ENCODE data around the gene TADA2B. TPM values are rescaled to one million over a fixed set of nuclear protein-coding genes. Genes with fewer than 3 reads are reported as not detected.

The TADA2B gene
- polyA plus RNA-seq, 2 of the 4 experiments (the other 2 are of a cell fraction) = 6.7 to 10.8 TPM

DNA sequence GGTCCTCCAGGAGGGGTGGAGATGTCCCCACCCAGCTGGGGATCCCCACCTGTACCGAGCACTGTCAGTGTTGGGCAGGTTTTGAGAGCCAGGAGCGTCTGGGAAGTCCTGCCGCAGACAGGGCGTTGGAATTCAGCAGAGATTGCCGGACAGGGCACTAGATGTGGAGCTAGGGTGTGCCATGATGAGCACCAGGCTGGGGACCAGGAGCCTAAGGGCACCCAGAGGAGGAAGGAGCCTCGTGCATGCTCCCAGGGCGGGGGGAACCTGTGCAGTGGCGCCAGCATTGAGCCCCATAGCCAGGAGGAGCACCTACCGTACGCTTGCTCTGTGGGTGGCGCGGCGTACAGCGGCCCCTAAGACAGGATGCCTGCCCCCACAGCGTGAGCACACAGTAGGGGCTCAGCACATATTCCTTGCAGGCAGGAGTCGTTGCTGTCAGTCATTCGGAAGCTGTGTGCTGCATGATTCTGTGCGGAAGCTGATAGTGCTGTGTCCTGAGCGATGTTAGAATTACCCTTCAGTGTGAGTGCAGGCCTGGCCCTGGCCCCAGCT, 18.8 kb upstream of the TADA2B start:
- ChIA-PET POLR2A (no interaction called here), CTCF (interaction anchor here (2.8 kb wide), 2 partner anchors 10 to 46 kb away, joined by 8 to 10 read pairs; no protein-coding TSS in a partner anchor)
- 90% methylated on average over 16 of the region's 19 CpGs for WGBS (ENCODE audit: missing lambda C conversion rate)
- H3K27ac ChIP-seq = no peak overlapping the region; a peak in 1 of 6 replicates
- FAIRE-seq = no peak
- no peak for DNase-seq (ENCODE audit: low read depth in 1 of 2, low spot score in 1 of 2)
- no peak overlapping the region for H3K4me3 ChIP-seq
- H3K9me3 ChIP-seq = no peaks in the 10 kb centered on the region
- no peak for ATAC-seq
- peaks cover 47% of the 10 kb centered on the region for H3K4me1 ChIP-seq
- no peak overlapping the region for H3K4me2 ChIP-seq
- TF ChIP-seq, protein P1, sequence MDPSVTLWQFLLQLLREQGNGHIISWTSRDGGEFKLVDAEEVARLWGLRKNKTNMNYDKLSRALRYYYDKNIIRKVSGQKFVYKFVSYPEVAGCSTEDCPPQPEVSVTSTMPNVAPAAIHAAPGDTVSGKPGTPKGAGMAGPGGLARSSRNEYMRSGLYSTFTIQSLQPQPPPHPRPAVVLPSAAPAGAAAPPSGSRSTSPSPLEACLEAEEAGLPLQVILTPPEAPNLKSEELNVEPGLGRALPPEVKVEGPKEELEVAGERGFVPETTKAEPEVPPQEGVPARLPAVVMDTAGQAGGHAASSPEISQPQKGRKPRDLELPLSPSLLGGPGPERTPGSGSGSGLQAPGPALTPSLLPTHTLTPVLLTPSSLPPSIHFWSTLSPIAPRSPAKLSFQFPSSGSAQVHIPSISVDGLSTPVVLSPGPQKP (IDR thresholded peaks at IDR 0.05; ENCODE audit: low read depth, low read length) = no peak
- TF ChIP-seq ZSCAN20 (CRISPR knock-in tag; IDR thresholded peaks at IDR 0.05) (no peak), EP300 (IDR thresholded peaks at IDR 0.05) (no peak), BHLHE40 (IDR thresholded peaks at IDR 0.05; ENCODE audit: low read depth, low read length) (no peak), NPAS2 (CRISPR knock-in tag; IDR thresholded peaks at IDR 0.05; ENCODE audit: borderline replicate concordance) (no peak), POLR2AphosphoS2 (conservative IDR thresholded peaks at IDR 0.05; ENCODE audit: low read length) (no peak), HOXB13 (CRISPR knock-in tag; IDR thresholded peaks at IDR 0.05; ENCODE audit: low read depth) (no peak), MYC (IDR thresholded peaks at IDR 0.05; ENCODE audit: borderline replicate concordance, low read length) (no peak), RFX5 (IDR thresholded peaks at IDR 0.05) (no peak), HEYL (CRISPR knock-in tag; IDR thresholded peaks at IDR 0.05) (no peak), NR3C1 (IDR thresholded peaks at IDR 0.05) (no peak), GATA3 (IDR thresholded peaks at IDR 0.05; ENCODE audit: borderline replicate concordance) (no peak), RARB (CRISPR knock-in tag; IDR thresholded peaks at IDR 0.05) (no peak), JUNB (IDR thresholded peaks at IDR 0.05) (no peak), NFE2L2 (conservative IDR thresholded peaks at IDR 0.05; ENCODE audit: low read length) (no peak), ZFP36 (IDR thresholded peaks at IDR 0.05; ENCODE audit: borderline replicate concordance, partially characterized antibody) (no peak)
- TF ChIP-seq, protein P2, sequence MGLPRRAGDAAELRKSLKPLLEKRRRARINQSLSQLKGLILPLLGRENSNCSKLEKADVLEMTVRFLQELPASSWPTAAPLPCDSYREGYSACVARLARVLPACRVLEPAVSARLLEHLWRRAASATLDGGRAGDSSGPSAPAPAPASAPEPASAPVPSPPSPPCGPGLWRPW (IDR thresholded peaks at IDR 0.05) = no peak
- TF ChIP-seq, protein P3, sequence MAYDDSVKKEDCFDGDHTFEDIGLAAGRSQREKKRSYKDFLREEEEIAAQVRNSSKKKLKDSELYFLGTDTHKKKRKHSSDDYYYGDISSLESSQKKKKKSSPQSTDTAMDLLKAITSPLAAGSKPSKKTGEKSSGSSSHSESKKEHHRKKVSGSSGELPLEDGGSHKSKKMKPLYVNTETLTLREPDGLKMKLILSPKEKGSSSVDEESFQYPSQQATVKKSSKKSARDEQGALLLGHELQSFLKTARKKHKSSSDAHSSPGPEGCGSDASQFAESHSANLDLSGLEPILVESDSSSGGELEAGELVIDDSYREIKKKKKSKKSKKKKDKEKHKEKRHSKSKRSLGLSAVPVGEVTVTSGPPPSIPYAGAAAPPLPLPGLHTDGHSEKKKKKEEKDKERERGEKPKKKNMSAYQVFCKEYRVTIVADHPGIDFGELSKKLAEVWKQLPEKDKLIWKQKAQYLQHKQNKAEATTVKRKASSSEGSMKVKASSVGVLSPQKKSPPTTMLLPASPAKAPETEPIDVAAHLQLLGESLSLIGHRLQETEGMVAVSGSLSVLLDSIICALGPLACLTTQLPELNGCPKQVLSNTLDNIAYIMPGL (CRISPR knock-in tag; IDR thresholded peaks at IDR 0.05; ENCODE audit: borderline replicate concordance) = no peak
- TF ChIP-seq, protein P4, sequence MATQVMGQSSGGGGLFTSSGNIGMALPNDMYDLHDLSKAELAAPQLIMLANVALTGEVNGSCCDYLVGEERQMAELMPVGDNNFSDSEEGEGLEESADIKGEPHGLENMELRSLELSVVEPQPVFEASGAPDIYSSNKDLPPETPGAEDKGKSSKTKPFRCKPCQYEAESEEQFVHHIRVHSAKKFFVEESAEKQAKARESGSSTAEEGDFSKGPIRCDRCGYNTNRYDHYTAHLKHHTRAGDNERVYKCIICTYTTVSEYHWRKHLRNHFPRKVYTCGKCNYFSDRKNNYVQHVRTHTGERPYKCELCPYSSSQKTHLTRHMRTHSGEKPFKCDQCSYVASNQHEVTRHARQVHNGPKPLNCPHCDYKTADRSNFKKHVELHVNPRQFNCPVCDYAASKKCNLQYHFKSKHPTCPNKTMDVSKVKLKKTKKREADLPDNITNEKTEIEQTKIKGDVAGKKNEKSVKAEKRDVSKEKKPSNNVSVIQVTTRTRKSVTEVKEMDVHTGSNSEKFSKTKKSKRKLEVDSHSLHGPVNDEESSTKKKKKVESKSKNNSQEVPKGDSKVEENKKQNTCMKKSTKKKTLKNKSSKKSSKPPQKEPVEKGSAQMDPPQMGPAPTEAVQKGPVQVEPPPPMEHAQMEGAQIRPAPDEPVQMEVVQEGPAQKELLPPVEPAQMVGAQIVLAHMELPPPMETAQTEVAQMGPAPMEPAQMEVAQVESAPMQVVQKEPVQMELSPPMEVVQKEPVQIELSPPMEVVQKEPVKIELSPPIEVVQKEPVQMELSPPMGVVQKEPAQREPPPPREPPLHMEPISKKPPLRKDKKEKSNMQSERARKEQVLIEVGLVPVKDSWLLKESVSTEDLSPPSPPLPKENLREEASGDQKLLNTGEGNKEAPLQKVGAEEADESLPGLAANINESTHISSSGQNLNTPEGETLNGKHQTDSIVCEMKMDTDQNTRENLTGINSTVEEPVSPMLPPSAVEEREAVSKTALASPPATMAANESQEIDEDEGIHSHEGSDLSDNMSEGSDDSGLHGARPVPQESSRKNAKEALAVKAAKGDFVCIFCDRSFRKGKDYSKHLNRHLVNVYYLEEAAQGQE (IDR thresholded peaks at IDR 0.05) = no peak

DNA sequence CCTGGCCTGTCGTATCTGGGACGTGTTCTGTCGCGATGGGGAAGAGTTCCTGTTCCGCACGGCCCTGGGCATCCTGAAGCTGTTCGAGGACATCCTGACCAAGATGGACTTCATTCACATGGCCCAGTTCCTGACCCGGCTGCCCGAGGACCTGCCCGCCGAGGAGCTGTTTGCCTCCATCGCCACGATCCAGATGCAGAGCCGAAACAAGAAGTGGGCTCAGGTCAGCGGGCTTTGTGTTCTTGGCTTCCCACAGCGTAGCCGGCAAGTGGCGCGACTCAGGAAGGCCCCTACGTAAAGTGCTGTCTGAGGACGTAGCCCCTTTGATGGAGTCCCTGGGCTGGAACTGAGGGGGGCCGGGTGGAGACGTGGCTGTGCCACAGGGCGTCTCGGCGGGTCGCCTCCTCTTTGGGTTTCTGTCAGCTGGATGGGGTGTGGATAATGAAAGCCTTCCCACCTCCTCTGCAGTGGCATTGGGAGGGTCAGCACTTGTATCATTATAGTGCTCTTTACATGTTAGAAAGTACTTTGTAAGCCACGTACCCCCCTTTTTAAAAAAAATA, 18.1 kb upstream of the TADA2B start:
- ChIA-PET POLR2A (no interaction called here), CTCF (interaction anchor here (0.5 to 2.8 kb wide), 2 partner anchors 31 to 45 kb away, joined by 4 to 10 read pairs; no protein-coding TSS in a partner anchor)
- no peak for ATAC-seq
- DNase-seq (ENCODE audit: low read depth in 1 of 2, low spot score in 1 of 2) = no peak
- Histone ChIP-seq H3K9me3 (no peaks in the 10 kb centered on the region), H3K27ac (no peak overlapping the region), H3K4me1 (peaks cover 42% of the 10 kb centered on the region), H3K4me2 (no peak overlapping the region), H3K4me3 (no peak overlapping the region)
- 89% methylated on average over 25 of the region's 28 CpGs for WGBS (ENCODE audit: missing lambda C conversion rate)
- no peak for FAIRE-seq
- TF ChIP-seq CBX8 (IDR thresholded peaks at IDR 0.05) (no peak), PHF8 (IDR thresholded peaks at IDR 0.05; ENCODE audit: borderline replicate concordance, low read depth) (no peak), SMC3 (IDR thresholded peaks at IDR 0.05) (no peak)

Data from A549 (cell line).